GM23248 (cell line): ENCODE results near the gene CKAP4.

ENCODE experiments used
- EZH2 ChIP-seq: fragments of 200-600 bp; sonication (generic); IDR thresholded peaks from 2 replicates; pipeline ENCODE4 v1.6.1; 2018; ENCODE audit warnings: antibody characterized with exemption, mild to moderate bottlenecking; ENCODE audit not compliant: insufficient read depth, poor library complexity, severe bottlenecking
- EZH2phosphoT487 ChIP-seq: fragments of 200-600 bp; sonication (generic); IDR thresholded peaks from 2 replicates; pipeline ENCODE4 v1.6.1; 2018; ENCODE audit warnings: antibody characterized with exemption, moderate library complexity, mild to moderate bottlenecking, low read depth; ENCODE audit not compliant: insufficient read depth

- TF ChIP-seq EZH2 = no peak
- no peak for TF ChIP-seq EZH2phosphoT487
Measured at GRCh38 chr12:106246891-106247673, 738 bp downstream of the CKAP4 start.
